ENCODE data around the gene MBTPS1.

MBTPS1 gene

GRCh38 chr16:84049403-84050060 lies 67.2 kb downstream of the MBTPS1 start:
- DNase-seq, result no peak

GRCh38 chr16:84048871-84049270 lies 67.9 kb downstream of the MBTPS1 start:
- DNase-seq, result no peak

DNA sequence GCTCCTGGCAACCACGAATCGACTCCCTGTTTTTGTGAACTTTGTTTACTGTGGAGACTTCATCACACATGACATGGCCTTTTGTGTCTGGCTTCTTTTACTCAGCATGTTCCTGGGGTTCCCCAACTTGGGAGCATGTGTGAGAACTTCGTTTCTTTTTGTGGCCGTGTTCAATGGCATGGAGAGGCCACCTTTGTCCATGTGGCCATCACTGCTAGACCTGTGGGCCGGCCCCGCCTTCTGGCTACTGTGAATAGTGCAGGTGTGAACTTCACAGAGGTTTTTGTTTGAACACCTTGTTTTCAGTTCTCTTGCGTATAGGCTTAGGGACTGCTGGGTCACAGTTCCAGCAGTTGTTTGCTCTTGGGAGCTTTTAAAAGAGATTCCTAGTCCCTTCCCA lies 68.5 kb downstream of the MBTPS1 start:
- no peak for DNase-seq

DNA sequence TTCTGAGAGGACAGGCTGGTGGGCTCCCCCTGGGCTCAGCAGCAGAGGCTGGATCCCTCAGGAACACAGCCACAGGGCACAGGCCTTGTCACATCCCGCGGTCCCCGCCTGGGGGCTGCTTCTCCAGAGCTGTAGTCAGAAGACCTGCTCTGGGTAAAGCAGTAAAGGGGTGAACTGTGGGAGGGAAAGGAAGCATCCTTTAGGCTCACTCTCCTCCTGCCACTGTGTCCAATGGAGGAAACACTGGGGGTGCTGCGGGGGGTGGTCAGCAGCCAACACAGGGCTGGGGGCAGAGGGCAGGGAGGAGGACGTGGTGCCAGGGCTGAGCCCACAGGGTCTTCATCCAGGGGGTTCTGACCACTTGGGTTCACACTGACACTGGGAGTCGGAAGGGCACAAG lies 69.1 kb downstream of the MBTPS1 start:
- DNase-seq, result no peak

GRCh38 chr16:84047206-84047605 lies 69.5 kb downstream of the MBTPS1 start:
- no peak for DNase-seq

DNA sequence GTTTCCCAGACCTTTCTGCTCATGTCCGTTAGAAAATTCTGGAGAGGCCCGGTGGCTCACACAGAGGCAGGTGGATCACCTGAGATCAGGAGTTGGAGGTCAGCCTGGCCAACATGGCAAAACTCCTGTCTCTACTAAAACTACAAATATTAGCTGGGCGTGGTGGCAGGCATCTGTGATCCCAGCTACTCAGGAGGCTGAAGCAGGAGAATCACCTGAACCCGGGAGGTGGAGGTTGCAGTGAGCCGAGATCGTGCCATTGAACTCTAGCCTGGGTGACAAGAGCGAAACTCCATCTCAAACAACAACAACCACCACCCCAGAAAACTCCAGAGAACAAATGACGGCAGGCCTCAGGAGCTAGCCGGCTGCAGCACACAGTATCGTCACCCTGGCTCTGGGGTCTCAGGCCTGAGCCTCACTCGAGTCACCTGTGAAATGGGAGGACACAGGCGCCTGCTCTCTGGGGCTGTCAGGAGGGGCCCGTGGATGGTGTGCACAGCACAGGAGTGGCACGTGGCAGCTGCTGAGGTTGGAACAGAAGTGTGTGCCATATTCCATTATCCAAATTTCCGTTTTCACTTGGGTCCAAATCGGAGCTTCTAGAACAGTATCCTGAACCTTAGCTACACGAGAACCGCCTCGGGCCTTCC lies 70.8 kb downstream of the MBTPS1 start:
- no peak for DNase-seq

DNA sequence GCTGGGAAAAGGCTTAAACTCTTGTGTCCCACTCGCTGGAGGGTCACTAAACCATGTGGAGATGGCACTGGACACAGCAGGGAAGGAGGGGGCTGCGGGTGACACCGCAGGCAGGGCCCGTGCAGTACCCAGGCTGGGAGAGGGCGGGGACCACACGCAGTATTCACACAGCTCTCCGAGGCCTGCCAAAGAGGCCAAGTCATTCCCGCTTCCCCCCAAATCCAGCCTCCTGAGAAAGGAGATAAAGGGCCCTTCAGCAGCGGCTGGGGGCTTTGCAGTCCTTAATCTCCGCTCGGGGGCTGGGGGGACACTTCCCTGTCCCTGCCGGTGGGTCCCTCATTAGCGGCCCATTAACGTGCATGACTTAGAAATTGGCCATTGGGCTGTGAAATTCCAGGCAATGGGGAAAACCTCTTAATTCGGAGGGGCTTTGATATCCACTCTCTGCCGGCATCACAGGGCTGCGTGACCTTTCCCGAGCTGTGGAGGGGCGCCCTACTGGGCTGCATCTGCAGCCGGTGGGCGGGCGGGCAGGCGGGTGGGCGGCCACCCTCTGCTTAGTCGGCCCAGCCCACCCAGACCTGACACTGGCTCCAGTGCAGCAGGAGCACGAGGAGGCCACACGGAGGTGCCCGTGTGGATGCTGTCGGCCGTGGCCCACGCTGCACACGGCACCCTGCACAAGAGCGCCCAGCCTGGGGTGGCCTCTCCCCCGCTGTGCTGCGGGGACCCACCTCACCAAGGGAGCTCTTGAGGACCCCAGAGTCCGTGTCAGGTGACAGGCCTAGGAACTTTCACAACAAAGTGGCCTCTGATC lies 71.5 kb downstream of the MBTPS1 start:
- DNase-seq, result no peak

GRCh38 chr16:84044118-84044488 lies 72.6 kb downstream of the MBTPS1 start:
- no peak for DNase-seq

- DNase-seq, result no peak
Measured at GRCh38 chr16:84043486-84044117, 73.1 kb downstream of the MBTPS1 start.

DNA sequence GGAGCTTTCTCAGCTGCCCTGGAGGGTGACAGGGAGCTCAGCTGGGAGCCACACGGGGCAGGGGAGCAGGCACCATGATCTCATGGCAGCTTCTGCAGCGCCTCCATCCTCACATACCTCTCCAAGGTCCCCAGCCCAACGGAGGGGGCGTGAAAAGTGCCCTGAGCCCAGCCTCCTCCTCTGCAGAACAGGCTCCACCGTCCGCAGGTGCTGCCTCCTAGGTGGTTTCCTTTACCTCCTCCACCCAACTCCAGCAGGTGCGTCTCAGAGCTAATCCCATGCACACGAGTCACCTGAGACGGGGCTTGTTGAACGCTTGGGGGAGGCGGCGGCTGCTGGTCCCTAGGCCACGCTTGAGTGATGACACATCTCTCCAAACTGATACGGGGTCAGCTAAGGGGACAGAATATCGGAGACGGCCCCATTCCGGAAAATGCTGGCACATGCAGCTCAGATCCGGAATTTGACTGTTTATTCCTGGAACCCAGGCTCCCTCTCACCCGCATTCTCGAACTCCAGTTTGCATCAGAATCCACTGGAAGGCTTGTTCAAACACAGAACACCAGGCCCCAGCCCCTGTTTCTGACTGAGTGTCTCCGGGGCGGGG lies 73.8 kb downstream of the MBTPS1 start:
- no peak for DNase-seq

DNA sequence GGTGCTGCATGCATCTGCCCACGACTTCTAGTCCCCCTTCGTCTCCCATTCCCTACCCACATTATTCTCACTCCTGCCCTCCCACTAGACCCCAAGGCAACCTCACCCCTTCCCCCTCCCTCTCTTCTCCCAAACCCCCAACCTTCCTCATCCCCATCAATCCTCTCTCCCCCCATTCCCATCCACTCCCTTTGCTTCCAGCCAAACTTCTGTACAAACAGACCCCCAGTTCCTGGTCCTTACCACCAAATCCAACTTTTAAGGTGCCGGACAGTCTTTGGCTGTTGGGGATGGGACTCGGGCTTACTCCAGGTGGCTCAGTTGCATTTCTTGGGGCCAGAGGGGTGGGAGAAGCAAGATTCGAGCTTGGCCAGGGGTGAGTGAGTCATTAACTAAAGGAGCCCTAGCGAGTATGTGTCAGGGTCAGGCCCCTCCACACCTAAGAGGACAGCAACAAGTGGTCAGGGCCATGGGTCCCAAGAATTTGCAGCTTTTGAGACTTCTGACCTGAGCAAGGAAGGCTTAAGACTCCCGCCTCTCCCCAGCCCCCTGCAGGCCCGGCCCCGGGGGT lies 74.3 kb downstream of the MBTPS1 start, which contains the start of gene SLC38A8:
Gene SLC38A8, minus strand, starts transcription at position 488 of the 571 bp plus-strand sequence. CDS start 638 bp downstream, outside the sequence.
- no peak for DNase-seq

GRCh38 chr16:84041881-84042280 lies 74.9 kb downstream of the MBTPS1 start:
- DNase-seq, result no peak

DNA sequence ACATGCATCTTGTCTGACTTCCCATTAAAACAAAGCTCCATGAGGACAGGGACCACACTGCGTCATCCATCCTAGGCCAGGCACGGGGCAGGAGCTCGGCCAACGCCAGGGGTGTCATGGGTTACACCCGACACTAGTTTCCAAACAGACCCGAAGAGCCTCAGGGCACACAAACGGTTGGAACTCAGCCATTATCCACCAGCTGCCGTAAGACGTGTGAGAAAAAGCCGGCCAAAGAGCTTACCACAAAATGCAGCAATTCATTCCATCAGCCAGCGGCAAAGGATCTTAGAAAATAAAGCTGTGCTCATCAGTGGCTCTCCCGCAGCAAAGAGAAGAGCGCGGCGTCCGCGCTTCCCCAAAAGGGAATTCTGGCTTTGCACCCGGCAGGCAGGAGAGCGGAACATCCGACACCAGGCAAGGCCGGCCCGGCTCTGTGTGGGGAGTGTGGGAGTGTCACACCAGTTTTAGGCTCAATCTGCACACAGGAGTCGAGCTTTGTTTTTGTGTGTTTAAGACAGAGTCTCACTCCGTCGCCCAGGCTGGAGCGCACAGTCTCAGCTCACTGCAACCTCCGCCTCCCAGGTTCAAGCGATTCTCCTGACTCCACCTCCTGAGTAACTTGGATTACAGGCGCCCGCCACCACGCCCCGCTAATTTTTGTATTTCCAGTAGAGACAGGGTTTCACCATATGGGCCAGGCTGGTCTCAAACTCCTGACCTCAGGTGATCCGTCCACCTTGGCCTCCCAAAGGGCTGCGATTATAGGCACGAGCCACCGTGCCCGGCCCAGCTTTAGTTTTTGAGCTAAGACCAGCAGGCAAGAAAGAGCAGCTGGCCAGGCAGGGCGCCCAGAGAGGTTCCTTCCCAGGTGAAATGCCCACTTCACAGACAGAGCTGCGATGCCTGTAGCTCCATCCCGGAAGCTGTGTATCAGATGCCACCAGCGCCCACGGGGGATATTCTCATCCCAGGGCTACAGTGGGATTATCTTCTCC lies 75.6 kb downstream of the MBTPS1 start:
- DNase-seq, result no peak

- DNase-seq, result no peak
Measured at GRCh38 chr16:84040226-84040822, 76.4 kb downstream of the MBTPS1 start.

DNA sequence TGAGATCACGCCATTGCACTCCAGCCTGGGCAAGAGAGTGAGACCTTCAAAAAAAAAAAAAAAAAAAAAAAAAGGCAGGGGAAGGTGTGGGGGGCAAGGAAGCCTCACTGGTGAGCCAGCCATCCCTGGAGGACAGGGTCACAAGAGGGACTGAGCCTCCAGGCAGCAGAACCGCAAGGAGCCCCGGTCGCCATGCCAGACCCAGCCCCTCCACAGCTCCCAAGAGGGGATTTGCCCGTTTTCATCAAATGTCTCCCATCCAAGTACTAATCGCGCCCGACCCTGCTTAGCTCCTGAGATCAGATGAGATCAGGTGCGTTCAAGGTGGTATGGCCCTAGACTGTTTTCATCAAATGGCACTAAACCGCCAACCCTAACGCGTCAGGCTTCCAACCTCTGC lies 77.0 kb downstream of the MBTPS1 start:
- DNase-seq, result no peak

DNA sequence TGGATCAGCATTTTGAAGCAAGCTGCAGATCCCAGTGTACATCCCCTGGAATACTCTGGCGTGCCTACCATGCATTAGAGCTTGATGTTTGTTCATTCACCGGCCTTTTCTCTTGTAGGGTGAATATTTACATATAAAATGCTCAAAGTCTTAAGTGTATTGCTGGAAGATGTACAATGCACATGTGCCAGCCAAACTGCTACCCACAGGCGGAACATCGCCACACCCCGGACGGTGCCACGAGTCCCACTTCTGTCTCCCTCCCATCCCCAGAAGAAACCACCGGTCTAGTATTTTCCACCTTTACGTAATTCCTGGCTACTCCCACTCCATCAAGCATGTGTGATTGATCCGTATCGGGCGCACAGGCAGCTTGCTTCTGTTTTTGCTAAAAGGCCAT lies 78.3 kb downstream of the MBTPS1 start:
- no peak for DNase-seq

DNA sequence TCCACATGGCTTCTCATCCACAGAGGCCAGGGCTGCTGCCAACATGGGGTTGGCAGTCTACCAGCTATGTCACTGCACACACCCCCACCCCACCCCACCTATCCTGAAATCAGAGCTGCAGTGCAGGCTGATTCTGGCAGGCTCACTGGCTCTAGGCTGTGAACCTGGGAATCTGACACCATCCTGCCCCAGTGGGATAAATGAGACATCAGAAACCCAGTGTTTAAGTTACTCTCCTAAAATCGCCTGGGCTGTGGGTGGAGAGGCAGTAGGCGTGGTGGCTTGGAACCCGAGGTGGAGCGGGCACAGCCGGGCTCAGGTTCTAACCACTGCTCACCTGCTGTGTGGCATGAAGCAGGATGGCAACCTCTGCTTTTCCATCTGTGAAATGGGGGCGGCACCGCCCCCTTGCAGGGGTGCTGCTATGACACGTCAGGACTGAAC lies 79.7 kb downstream of the MBTPS1 start:
- no peak for DNase-seq

DNA sequence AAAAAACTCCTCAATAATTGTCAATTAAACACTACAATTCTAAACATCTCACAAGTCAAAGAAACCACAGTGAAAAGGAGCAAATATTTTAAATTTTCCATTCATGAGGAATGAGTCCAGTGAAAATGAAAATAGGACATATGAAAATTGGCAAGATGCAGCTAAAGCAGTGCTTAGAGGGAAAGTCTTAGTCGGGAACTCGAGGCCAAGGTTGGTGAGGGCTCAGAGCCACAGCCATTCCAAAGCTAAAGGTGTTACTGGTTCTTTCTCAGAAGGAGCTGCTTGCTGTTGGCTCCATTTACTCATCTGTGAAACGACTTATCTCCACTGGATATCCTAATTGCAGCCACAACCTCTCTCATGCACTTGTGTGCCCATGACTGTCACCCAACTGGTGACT lies 80.6 kb downstream of the MBTPS1 start:
- DNase-seq, result no peak

DNA sequence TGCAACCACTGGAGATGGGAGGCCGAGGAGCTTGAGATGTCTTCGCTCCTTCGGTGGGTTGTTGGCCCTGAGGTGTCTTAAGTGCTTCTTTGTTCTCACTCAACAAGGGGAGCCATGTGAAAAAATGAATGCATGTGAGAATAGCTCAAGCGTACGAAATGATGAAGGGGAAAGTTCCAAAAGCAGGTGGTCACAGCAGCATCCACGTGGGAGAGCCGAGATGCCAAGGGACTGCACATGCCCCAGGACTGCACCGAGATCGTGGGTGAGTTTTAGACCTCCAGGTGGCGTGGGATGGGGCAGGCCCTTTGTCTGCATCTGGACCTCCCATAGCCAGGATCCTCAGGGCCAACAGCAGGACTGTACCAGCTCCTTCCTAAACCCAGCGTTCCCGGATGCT lies 82.2 kb downstream of the MBTPS1 start:
- no peak for DNase-seq

DNA sequence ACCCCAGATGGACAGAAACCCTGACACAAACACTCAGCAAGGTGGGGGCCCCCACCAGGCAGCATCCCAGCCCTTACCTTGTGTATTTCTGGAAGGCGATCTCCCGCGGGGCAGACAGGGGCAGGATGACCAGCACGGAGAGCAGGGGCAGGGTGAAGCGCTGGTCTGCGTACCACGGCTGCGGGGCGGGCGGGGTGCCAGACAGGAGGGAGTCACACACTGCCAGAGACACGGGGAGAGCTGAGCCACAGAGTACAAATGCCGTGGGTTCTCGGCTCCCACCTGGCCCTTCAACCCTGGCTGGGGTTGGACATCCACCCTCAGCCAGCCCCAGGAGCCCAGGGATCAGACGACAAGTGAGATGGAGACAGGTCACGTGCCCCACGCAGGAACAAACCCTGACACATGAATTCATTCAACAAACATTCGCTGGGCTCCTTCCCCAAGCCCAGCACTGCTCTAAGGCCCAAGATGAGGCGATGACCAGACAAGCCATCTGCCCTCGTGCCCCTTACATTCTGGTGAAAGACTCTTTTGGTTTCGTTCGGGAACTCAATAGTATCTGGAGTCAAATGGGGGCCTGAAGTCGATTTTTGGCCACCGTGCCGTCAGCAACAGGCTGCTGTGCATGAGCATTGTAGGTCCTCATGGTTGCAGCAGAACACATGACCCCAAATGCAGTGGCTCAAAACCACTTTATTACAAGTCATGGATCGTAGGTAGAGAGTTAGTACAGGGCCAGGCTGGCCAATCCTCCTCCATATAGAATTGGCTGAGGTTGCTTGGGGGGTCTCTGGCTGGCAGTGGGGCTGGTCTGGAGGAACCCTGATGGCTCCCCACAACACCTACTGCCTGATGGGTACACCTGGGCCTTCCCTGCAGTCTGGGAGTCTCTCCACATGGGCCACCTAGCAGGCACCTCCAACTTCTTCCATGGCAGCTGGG lies 83.2 kb downstream of the MBTPS1 start:
- DNase-seq, result no peak
